OCI-LY1 (cell line): ENCODE results near the gene PUM1.

Experiments used
- EZH2 ChIP-seq: fragments of 200-600 bp; sonication (generic), shearing (Covaris generic); IDR thresholded peaks from 2 replicates; pipeline ENCODE4 v1.8.0; 2017; ENCODE audit warnings: borderline replicate concordance, mixed run types, mild to moderate bottlenecking, antibody characterized with exemption, low read length, moderate library complexity, mixed read lengths
- TF ChIP-seq, protein P1 (sequence below): fragments of 200-600 bp; sonication (generic), shearing (Covaris generic); IDR thresholded peaks from 2 replicates; pipeline ENCODE4 v1.5.1; 2017; ENCODE audit warnings: mild to moderate bottlenecking, antibody characterized with exemption, low read length, moderate library complexity, mixed read lengths

DNA sequence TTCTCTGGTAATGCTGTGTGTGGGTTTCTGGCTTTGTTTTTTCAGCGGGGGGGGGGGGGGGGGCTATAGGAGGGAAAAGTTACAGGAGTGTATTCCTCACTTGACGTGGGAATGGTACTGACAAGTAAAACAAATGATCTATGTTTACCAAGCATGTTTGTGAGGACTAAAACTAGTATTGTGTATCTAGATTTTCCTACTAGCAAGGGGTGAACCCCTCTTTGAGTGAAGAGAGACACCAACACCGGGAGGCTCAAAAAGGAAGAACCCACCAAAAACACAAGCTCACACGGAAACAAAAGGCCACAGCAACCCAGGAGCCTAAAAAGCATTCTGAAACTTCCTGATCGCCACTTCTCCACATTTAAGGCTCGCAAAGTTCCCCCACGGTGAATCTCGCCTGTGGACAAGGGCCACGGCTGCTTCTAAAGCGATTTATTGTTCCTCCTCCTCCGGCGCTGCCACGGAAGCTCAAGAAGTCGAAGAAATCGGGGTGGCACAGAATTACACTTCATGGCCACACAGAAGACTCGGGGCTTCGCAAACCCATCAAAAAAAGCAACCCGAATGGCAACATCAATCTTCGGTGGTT is 703 bp downstream of the PUM1 start:
- TF ChIP-seq, protein P1, sequence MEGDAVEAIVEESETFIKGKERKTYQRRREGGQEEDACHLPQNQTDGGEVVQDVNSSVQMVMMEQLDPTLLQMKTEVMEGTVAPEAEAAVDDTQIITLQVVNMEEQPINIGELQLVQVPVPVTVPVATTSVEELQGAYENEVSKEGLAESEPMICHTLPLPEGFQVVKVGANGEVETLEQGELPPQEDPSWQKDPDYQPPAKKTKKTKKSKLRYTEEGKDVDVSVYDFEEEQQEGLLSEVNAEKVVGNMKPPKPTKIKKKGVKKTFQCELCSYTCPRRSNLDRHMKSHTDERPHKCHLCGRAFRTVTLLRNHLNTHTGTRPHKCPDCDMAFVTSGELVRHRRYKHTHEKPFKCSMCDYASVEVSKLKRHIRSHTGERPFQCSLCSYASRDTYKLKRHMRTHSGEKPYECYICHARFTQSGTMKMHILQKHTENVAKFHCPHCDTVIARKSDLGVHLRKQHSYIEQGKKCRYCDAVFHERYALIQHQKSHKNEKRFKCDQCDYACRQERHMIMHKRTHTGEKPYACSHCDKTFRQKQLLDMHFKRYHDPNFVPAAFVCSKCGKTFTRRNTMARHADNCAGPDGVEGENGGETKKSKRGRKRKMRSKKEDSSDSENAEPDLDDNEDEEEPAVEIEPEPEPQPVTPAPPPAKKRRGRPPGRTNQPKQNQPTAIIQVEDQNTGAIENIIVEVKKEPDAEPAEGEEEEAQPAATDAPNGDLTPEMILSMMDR = no peak
- no peak for TF ChIP-seq EZH2
